ENCODE measurements around the gene DSN1. TPM values are rescaled to one million over a fixed set of nuclear protein-coding genes. Genes with fewer than 3 reads are reported as not detected.

DSN1 gene
- total RNA-seq, 1 donor from 2014 or later: 8.7 TPM

- DNase-seq (ENCODE audit: low spot score): no peak
Observed at GRCh38 chr20:36795691-36796090, 22.1 kb upstream of the DSN1 start.

- no peak for DNase-seq (ENCODE audit: low spot score)
Observed at GRCh38 chr20:36794116-36794474, 20.5 kb upstream of the DSN1 start.

GRCh38 chr20:36793294-36794115 lies 19.9 kb upstream of the DSN1 start:
- DNase-seq (ENCODE audit: low spot score): no peak

DNA sequence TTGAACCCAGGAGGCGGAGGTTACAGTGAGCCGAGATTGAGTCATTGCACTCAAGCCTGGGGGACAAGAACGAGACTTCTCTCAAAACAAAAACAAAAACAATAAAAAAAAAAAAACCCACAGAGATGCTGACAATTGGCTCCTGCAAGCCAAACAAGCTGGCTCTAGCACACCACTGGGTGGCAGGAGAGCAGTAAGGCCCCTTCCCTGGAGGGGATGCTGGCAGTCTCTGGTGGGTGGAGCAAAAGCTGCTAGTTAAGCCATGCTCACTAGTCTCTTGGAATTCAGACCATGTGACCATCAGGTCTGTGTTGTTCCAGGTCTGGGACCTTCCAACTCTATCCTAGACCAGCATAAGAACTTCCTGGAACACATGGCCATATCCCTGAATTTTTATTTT lies 18.9 kb upstream of the DSN1 start:
- no peak for DNase-seq (ENCODE audit: low spot score)

DNA sequence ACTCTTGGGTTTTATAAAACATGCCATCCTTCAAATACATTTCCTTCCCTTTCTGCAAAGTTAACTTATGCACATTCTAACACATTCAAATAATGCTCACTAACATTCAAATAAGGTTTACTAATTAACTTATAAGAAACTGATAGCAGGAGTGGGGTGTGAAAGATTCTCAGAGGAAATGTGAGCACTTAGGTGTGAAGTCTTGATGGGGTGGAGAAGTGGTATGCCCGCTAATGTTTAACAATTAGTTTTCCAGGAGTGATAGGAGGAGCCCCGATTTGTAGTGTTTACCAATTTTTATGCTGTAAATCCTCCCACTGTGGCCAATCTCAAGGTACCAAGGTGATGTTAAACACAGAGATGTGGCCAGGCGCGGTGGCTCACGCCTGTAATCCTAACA lies 18.3 kb upstream of the DSN1 start:
- DNase-seq (ENCODE audit: low spot score): no peak

DNA sequence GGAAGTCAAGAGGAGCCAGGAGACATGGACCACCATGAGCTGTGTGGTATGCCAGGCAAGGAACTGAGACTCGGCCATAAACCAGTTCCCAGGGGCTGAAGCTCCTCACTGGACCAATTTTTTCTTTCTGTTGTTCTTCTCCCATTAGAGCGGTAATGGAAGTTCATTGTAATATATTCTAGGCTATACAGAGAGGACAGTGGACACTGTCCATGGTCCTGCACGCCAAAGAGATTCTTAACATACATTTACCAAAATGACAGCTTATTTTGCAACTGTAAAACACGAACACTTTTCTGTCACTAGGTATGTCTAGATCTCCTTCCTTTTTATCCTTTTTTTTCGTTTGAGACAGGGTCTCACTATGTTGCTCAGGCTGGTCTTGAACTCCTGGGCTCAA lies 13.1 kb upstream of the DSN1 start:
- DNase-seq (ENCODE audit: low spot score): no peak

DNA sequence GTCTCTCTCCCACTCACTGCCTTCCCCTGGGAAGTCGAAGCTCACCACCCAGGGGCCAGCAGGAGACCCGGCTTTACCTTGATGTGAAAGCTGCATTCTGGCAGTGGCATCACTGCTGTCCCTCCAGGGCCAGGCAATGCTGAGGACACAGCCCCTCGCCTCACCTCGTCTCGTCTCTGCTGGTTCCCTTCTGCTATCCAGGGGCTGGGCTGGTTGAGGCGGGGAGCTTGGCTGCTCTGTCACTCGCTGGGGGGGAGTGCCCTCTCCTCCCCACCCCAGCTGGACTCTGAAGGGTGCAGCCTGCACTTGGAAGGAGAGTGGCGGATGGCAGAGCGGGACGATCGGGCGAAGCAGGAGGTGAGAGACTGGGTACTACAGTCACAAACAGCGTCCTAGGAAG lies 12.7 kb upstream of the DSN1 start:
- DNase-seq (ENCODE audit: low spot score): no peak

DNA sequence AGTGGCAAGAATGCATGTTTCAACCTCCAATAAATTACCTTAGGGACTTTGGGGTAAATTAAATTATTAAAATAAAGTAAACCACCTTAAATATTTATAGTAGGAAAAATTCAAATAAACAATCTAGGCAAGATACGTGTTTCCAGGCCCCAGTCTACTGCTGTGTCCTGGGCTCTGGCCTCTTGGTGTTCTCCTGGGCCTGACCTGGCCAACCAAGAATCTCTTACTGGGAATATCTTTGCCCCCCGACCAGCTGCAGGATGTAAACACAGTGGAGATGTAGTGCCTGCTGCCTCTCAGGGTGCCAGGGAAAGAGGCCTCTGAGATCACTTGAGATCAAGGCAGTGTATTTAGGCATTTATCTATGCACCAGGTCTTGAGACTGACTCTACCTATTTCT lies 11.7 kb upstream of the DSN1 start:
- DNase-seq (ENCODE audit: low spot score): no peak

GRCh38 chr20:36784900-36785299 lies 11.3 kb upstream of the DSN1 start:
- DNase-seq (ENCODE audit: low spot score): no peak

DNA sequence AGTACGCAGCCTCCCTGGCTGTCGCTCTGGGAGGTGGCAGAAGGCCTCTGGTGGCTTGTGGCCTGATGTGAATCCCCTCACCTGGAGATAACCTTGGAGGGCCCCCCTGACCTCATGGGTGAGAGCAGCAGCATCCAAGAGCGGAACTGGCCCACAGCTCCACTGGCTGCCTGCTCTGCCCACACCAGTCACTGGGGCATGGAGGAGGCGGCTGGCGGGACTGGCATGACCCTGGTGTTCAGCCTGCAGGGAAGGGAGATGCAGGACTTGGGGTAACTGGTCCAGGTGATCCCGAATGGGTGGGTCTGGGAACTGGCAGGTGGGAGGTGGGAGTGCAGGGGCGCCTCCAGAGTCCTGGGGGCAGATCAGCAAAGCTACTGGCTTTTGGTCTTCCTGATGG lies 10.6 kb upstream of the DSN1 start:
- DNase-seq (ENCODE audit: low spot score): no peak

DNA sequence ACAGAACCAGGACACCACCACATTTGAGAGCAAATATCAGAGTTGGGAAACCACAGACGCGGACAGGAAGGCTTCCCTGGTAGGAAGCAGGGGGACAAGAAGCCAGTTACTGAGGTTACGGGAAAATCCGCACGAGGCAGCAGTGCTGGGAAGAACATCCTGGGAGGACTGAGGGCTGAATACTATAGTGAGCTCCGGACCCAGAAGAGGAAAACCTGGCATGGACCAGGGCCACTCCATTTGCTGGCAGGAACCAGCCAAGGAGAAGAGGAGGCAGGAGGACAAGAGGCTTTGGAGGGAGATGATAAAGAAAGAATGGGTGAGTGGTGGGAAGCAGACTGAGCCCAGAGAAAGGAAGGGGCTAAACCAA lies 6.1 kb upstream of the DSN1 start:
- DNase-seq (ENCODE audit: low spot score): no peak

DNA sequence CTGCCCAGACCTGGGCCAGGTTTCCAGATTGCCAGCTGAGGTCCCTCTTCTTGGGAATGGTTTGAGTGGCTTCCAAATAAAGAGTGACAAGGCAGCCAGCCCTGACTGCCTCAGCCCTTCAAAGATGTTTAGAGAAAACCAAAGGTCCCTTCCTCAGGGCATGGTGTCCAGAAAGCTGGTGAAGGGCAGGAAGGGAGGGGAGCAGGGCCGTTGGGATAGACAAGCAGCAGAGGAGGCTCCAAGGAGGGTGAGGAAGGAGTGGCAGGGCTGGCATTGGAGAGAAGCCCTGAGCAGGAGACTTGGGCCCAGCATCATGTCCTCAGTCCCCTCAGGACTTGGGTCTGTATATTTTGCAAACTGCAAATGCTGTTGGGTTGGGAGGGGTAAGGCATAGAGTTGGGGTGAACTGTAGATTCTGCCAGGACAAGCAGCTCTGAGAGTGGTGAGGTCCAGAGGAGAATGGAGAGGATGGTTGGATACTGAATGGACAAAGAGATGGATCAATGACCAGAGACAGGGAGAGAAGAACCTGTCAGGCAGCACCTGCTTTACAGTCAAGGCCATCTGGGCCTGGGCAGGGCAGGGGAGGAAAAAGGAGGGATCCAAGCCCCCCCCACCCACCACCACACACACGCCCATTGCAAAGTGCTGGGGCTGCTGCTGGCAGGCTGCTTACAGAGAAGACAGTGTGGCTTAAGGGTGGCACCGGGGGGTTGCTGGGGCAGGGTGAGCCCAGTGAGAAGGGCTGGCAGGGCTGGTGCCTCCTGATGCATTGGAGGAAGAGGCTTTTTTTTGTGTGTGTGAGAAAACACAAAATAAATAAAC lies 5.5 kb upstream of the DSN1 start:
- DNase-seq (ENCODE audit: low spot score): no peak

GRCh38 chr20:36777576-36777975 lies 4.0 kb upstream of the DSN1 start:
- DNase-seq (ENCODE audit: low spot score): no peak

- DNase-seq (ENCODE audit: low spot score): no peak
Observed at GRCh38 chr20:36777167-36777566, 3.6 kb upstream of the DSN1 start.

DNA sequence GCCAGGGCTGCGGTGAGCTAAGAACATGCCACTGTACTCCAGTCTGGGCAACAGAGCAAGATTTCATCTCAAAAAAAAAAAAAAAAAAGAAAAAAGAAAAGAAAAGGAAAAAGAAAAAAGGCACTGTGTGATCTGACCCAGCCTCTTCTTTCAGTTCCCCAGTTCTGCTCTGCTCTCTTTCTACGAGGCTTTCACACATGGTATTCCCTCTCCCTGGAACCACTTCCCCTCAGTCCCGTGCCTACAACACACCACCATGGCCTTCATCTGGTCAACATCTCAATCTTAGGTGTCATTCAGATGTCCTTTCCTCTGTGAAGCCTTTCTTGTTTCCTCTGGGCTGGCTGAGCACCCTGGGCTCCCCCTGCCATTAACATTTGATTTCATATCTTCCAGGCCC lies 2.3 kb upstream of the DSN1 start:
- DNase-seq (ENCODE audit: low spot score): no peak

DNA sequence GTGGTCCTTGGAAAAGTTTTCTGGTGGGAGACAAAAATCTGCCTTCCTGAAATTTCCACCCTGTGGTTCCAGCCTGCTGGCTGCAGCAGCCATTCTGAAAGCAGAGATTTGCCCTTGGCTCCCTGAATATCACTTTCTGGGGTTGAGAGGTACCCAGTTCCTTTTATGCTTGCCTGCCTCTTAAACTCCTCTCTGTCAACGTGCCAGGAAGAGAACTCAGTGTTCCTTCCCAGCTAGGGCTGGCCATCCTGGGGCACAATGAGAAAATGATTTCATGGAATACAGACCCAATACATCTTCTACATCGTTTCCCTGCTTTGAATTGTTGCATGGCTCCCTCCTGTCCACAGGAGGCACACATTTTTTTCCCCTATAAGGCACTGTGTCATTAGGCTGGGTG lies 1.6 kb upstream of the DSN1 start:
- DNase-seq (ENCODE audit: low spot score): no peak

GRCh38 chr20:36773107-36773596 lies 411 bp downstream of the DSN1 start:
- DNase-seq (ENCODE audit: low spot score): no peak

GRCh38 chr20:36770680-36771079 lies 2.9 kb downstream of the DSN1 start:
- DNase-seq (ENCODE audit: low spot score): no peak

DNA sequence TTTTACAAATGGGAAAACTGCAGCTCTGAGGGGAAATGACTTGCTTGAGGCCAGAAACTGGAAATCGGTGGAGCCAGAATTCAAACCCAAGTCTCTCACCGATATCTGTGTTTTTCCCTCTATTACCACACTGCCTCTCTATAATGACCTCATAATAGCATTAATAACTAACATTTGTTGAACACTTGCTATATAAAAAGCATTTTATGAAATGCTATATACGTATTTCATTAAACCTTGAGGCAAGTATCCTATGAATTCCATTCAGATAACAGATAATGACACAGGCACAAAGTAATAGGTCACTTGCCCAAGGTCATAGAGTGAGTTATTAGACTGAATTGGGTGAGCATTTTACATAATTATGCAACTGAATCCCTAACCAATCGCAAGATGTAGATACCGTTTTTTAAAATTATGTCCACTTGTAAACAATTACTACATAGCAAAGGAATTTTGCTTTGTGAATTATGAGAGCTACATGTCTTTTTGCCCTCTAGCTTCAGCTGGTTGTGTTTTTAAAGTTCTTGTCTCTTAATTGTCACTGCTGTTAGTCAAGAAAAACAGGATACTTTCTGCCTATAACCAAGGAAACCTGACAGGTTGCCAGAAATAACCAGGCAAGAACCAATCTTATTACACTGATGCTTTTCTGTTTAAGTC lies 4.7 kb downstream of the DSN1 start:
- DNase-seq (ENCODE audit: low spot score): no peak

DNA sequence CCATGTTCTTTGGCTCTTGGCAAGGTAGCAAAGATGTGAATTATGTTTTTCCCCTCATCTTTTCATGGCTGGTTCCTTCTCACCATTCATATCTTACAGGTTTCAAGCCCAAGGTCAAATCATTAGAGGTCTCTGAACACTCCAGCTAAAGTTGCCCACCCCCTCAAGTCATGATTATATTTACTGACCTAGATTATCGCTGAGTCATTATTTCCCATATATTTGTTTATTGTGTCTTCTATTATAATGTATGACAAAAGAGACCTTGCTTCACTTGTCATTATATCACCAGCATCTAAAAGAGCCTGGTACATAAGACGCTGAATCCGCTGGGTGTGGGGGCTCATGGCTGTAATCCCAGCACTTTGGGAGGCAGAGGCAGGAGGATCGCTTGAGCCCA lies 12.4 kb downstream of the DSN1 start:
- DNase-seq (ENCODE audit: low spot score): no peak

DNA sequence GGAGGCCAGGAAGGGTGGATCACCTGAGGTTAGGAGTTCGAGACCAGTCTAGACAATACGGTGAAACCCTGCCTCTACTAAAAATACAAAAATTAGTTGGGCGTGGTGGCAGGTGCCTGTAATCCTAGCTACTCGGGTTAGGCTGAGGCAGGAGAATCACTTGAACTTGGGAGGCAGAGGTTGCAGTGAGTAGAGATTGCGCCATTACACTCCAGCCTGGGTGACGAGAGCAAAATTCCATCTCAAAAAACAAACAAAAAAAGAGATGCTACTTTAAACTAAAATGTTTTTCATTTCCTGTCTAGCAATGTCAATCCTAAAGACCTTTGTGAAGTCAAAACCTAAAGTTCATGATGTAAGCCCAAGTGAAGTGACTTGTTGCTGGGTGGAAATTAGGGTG lies 12.9 kb downstream of the DSN1 start:
- DNase-seq (ENCODE audit: low spot score): no peak

DNA sequence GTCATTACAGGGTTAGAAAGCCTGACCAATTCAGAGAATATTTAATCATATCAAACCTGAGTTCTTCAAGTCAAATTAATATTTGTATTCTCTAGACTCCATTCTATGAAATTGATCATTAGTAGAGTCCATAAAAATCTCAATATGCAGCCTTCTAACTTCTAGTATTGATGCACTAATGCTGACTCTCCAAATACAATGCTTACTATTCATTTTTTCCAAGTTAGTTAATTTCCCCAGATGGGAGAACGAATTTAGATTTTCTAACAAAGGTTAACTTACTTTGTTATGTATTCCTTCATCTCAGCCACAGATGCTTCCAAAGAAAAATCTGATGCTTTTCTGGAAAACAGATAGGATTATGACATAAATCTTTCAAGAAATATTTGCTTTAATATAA lies 15.3 kb downstream of the DSN1 start:
- DNase-seq (ENCODE audit: low spot score): no peak

DNA sequence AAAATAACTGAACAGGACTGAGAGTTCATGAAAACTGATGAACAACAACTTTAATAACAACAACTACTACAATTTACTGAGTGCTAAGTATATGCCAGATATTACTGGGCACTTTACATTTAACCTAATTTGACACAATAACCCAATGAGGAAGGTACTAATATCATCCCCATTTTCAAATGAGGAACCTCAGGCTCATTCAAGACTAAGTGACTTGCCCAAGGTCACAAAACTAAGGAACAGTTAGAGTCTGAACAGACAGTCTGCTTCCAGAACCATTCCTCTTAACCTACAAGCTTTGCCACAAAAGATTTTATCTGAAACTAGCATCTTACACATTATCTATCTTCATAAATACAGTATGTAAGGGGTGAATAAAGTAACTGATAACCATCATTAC lies 17.1 kb downstream of the DSN1 start:
- no peak for DNase-seq (ENCODE audit: low spot score)
